T-cell (primary cell): ENCODE measurements around the gene ANKRD39. TPM values are rescaled to one million over a fixed set of nuclear protein-coding genes. Genes with fewer than 3 reads are reported as not detected.

Experiments
- ATAC-seq, 4 experiments: fragments of 200-7000 bp in 3 of 4; fragments of 150-1000 bp in 1 of 4; cut with Tn5 transposase; replicated peaks in 1 of 4; 1 replicate in 3 of 4; 2 replicates in 1 of 4; pipeline ENCODE4 v1.10.0; 2021; ENCODE audit warnings: moderate library complexity in 3 of 4, mild to moderate bottlenecking in 2 of 4, moderate number of reproducible peaks in 1 of 4
- CTCF ChIA-PET, 2 donors: fragments of 300-600 bp; sonication (Branson Sonifier 250); formaldehyde crosslinking; loops; one replicate each; lab custom pipeline; 2022; ENCODE audit warnings: antibody characterized with exemption in 2 of 2; lab: Charles Lee
- POLR2A ChIA-PET, 2 donors: fragments of 300-600 bp; sonication (Branson Sonifier 250); formaldehyde crosslinking; loops; one replicate each; lab custom pipeline; 2022; ENCODE audit warnings: antibody characterized with exemption in 2 of 2; lab: Charles Lee
- DNase-seq, 35 experiments: peaks; one replicate each; pipeline versions ENCODE4 v3.0.0 to v3.0.0-alpha.2; 2013 to 2023
- H3K27ac ChIP-seq: one replicate; pipeline ENCODE4 v1.5.1; 2013; ENCODE audit warnings: low read length
- H3K27me3 ChIP-seq, 2 experiments: replicated peaks in 1 of 2; 1 replicate in 1 of 2; 2 replicates in 1 of 2; pipeline versions ENCODE4 v1.6.1 to v1.7.0; 2013; ENCODE audit warnings: low read length in 1 of 2, mixed read lengths in 1 of 2; ENCODE audit not compliant: control insufficient read depth in 2 of 2, insufficient read depth in 2 of 2; ENCODE audit errors: extremely low read depth in 1 of 2
- H3K36me3 ChIP-seq, 2 donors: 1 replicate in 1 of 2; 2 replicates in 1 of 2; pipeline versions ENCODE4 v1.6.1 to v1.7.0; 2013; ENCODE audit warnings: low read length in 1 of 2; ENCODE audit not compliant: control insufficient read depth in 2 of 2, insufficient read depth in 1 of 2; ENCODE audit errors: extremely low read depth in 1 of 2
- H3K4me1 ChIP-seq, 2 experiments: 1 replicate in 1 of 2; 2 replicates in 1 of 2; pipeline versions ENCODE4 v1.6.1 to v1.7.0; 2013; ENCODE audit warnings: low read length in 2 of 2, mixed read lengths in 1 of 2; ENCODE audit not compliant: insufficient read depth in 2 of 2, control insufficient read depth in 1 of 2; ENCODE audit errors: extremely low read depth in 1 of 2
- H3K4me3 ChIP-seq, 2 donors: 1 replicate in 1 of 2; 2 replicates in 1 of 2; pipeline versions ENCODE4 v1.5.1 to v1.7.0; 2013; ENCODE audit warnings: mild to moderate bottlenecking in 2 of 2, low read length in 1 of 2, moderate library complexity in 1 of 2; ENCODE audit not compliant: control insufficient read depth in 1 of 2; ENCODE audit errors: extremely low read depth in 1 of 2
- H3K9me3 ChIP-seq: 2 replicates; pipeline ENCODE4 v1.7.0; 2013
- H3K27ac Mint-ChIP-seq, 2 donors: one replicate each; pipeline ENCODE4 v1.8.0; 2020 to 2021; ENCODE audit warnings: mild to moderate bottlenecking in 2 of 2, mixed read lengths in 2 of 2
- H3K27me3 Mint-ChIP-seq, 2 donors: one replicate each; pipeline ENCODE4 v1.8.0; 2021 to 2022; ENCODE audit warnings: mixed read lengths in 2 of 2
- H3K36me3 Mint-ChIP-seq: one replicate; pipeline ENCODE4 v1.8.0; 2021; ENCODE audit warnings: mixed read lengths
- H3K4me1 Mint-ChIP-seq, 3 donors: one replicate each; pipeline ENCODE4 v1.8.0; 2020 to 2022; ENCODE audit warnings: mixed read lengths in 3 of 3, mild to moderate bottlenecking in 1 of 3
- H3K4me3 Mint-ChIP-seq, 3 donors: one replicate each; pipeline ENCODE4 v1.8.0; 2020 to 2022; ENCODE audit warnings: mild to moderate bottlenecking in 3 of 3, mixed read lengths in 3 of 3, moderate library complexity in 3 of 3
- H3K9me3 Mint-ChIP-seq, 3 donors: one replicate each; pipeline ENCODE4 v1.8.0; 2020 to 2022; ENCODE audit warnings: mixed read lengths in 3 of 3
- WGBS: methylation state at CpG from one replicate; pipeline ENCODE4 v1.1.5; 2013; ENCODE audit warnings: missing lambda C conversion rate; ENCODE audit not compliant: insufficient coverage; 5-methylcytosine and 5-hydroxymethylcytosine counted together
- total RNA-seq, 35 experiments: library from RNA in 6 of 35; stranded (reverse) in 6 of 35; fragments of 120-200 nt in 1 of 35; gene quantifications; one replicate each; pipeline versions ENCODE4 v1.2.1 to v1.2.4 and lab custom pipeline; 2013 to 2026

ANKRD39 gene
- total RNA-seq, 5 donors from 2014 or later (not counting 1 experiment from before 2014, with no cell fraction given) = 16.9 to 25.0 (median 19.2) TPM

- ATAC-seq = no peak
- H3K9me3 ChIP-seq = no peaks in the 10 kb centered on the region
- H3K27me3 Mint-ChIP-seq = no peaks in the 10 kb centered on the region
- 87% methylated on average over 4 of the region's 9 CpGs for WGBS
- H3K4me3 Mint-ChIP-seq = no peak overlapping the region
- no peaks in the 10 kb centered on the region for H3K9me3 Mint-ChIP-seq
- H3K27ac Mint-ChIP-seq = no peak overlapping the region
- CTCF ChIA-PET = no interaction called here
- POLR2A ChIA-PET = no interaction called here
- peaks cover 0 to 6% of the 10 kb centered on the region in 2 experiments for H3K27me3 ChIP-seq
- no peak overlapping the region for H3K27ac ChIP-seq
- DNase-seq = no peak
- H3K4me3 ChIP-seq = no peak overlapping the region
- peaks cover 9 to 13% (median 11%) of the 10 kb centered on the region in 3 donors for H3K4me1 Mint-ChIP-seq
- peaks cover 3 to 7% of the 10 kb centered on the region in 2 experiments for H3K4me1 ChIP-seq
- H3K36me3 Mint-ChIP-seq = no peaks in the 10 kb centered on the region
- H3K36me3 ChIP-seq = no peaks in the 10 kb centered on the region
Measured at GRCh38 chr2:96883306-96883705, 25.5 kb upstream of the ANKRD39 start.

- no peak overlapping the region for H3K27ac Mint-ChIP-seq
- Histone ChIP-seq H3K27ac (no peak overlapping the region), H3K4me1 (peaks cover 0 to 3% of the 10 kb centered on the region in 2 experiments), H3K9me3 (no peaks in the 10 kb centered on the region), H3K36me3 (no peaks in the 10 kb centered on the region), H3K4me3 (no peak overlapping the region), H3K27me3 (peaks cover 0 to 6% of the 10 kb centered on the region in 2 experiments)
- H3K27me3 Mint-ChIP-seq = no peaks in the 10 kb centered on the region
- DNase-seq (no peak), ATAC-seq (no peak)
- ChIA-PET POLR2A (no interaction called here), CTCF (no interaction called here)
- H3K4me1 Mint-ChIP-seq = peaks cover 5 to 9% (median 7%) of the 10 kb centered on the region in 3 donors
- H3K4me3 Mint-ChIP-seq = no peak overlapping the region
- H3K36me3 Mint-ChIP-seq = no peaks in the 10 kb centered on the region
- 87% methylated on average over 8 of the region's 8 CpGs for WGBS
- H3K9me3 Mint-ChIP-seq = no peaks in the 10 kb centered on the region
Measured at GRCh38 chr2:96882906-96883305, 25.1 kb upstream of the ANKRD39 start.

GRCh38 chr2:96882230-96882629 lies 24.4 kb upstream of the ANKRD39 start:
- no peak for ATAC-seq
- POLR2A ChIA-PET = no interaction called here
- Histone ChIP-seq H3K36me3 (no peaks in the 10 kb centered on the region), H3K4me1 (no peaks in the 10 kb centered on the region), H3K27ac (no peak overlapping the region), H3K9me3 (no peaks in the 10 kb centered on the region), H3K4me3 (no peak overlapping the region), H3K27me3 (peaks cover 0 to 6% of the 10 kb centered on the region in 2 experiments)
- H3K27ac Mint-ChIP-seq = no peak overlapping the region
- no peaks in the 10 kb centered on the region for H3K9me3 Mint-ChIP-seq
- H3K4me1 Mint-ChIP-seq = peaks cover under 1 to 4% (median 2%) of the 10 kb centered on the region in 3 donors
- DNase-seq = no peak
- no peak overlapping the region for H3K4me3 Mint-ChIP-seq
- WGBS = 70% methylated on average over 7 of the region's 12 CpGs
- H3K27me3 Mint-ChIP-seq = no peaks in the 10 kb centered on the region
- no peaks in the 10 kb centered on the region for H3K36me3 Mint-ChIP-seq
- CTCF ChIA-PET = no interaction called here

GRCh38 chr2:96881349-96882195 lies 23.8 kb upstream of the ANKRD39 start:
- no CpG with 5 or more reads among the region's 10 CpGs for WGBS
- H3K36me3 Mint-ChIP-seq = no peaks in the 10 kb centered on the region
- Histone ChIP-seq H3K27me3 (peaks cover 0 to 6% of the 10 kb centered on the region in 2 experiments), H3K9me3 (no peaks in the 10 kb centered on the region), H3K4me1 (peaks cover 0 to 3% of the 10 kb centered on the region in 2 experiments), H3K4me3 (no peak overlapping the region), H3K27ac (no peak overlapping the region), H3K36me3 (no peaks in the 10 kb centered on the region)
- H3K27ac Mint-ChIP-seq = no peak overlapping the region
- CTCF ChIA-PET = no interaction called here
- POLR2A ChIA-PET = no interaction called here
- H3K4me1 Mint-ChIP-seq = peaks cover 0 to 3% (median 0%) of the 10 kb centered on the region in 3 donors
- no peaks in the 10 kb centered on the region for H3K27me3 Mint-ChIP-seq
- no peaks in the 10 kb centered on the region for H3K9me3 Mint-ChIP-seq
- DNase-seq (no peak), ATAC-seq (no peak)
- no peak overlapping the region for H3K4me3 Mint-ChIP-seq

GRCh38 chr2:96880891-96881273 lies 23.1 kb upstream of the ANKRD39 start:
- ATAC-seq (no peak), DNase-seq (no peak)
- Histone ChIP-seq H3K4me3 (no peak overlapping the region), H3K27me3 (peaks cover 0 to 6% of the 10 kb centered on the region in 2 experiments), H3K9me3 (no peaks in the 10 kb centered on the region), H3K36me3 (no peaks in the 10 kb centered on the region), H3K4me1 (peaks cover 0 to 7% of the 10 kb centered on the region in 2 experiments), H3K27ac (no peak overlapping the region)
- Mint-ChIP-seq H3K9me3 (no peaks in the 10 kb centered on the region), H3K27me3 (no peaks in the 10 kb centered on the region), H3K4me1 (no peaks in the 10 kb centered on the region), H3K4me3 (no peak overlapping the region), H3K36me3 (no peaks in the 10 kb centered on the region), H3K27ac (no peak overlapping the region)
- WGBS = 81% methylated on average over 5 of the region's 6 CpGs
- CTCF ChIA-PET = no interaction called here
- POLR2A ChIA-PET = no interaction called here

- no peaks in the 10 kb centered on the region for H3K9me3 Mint-ChIP-seq
- no peak overlapping the region for H3K4me3 Mint-ChIP-seq
- ChIA-PET POLR2A (no interaction called here), CTCF (no interaction called here)
- 86% methylated on average over 11 of the region's 18 CpGs for WGBS
- Histone ChIP-seq H3K9me3 (no peaks in the 10 kb centered on the region), H3K4me3 (no peak overlapping the region), H3K36me3 (no peaks in the 10 kb centered on the region), H3K4me1 (peaks cover 2 to 7% of the 10 kb centered on the region in 2 experiments), H3K27me3 (peaks cover 0 to 6% of the 10 kb centered on the region in 2 experiments), H3K27ac (no peak overlapping the region)
- no peaks in the 10 kb centered on the region for H3K27me3 Mint-ChIP-seq
- no peak overlapping the region for H3K27ac Mint-ChIP-seq
- DNase-seq = no peak
- H3K36me3 Mint-ChIP-seq = no peaks in the 10 kb centered on the region
- ATAC-seq = no peak
- peaks cover 0 to 8% (median 2%) of the 10 kb centered on the region in 3 donors for H3K4me1 Mint-ChIP-seq
Measured at GRCh38 chr2:96879545-96880040, 21.8 kb upstream of the ANKRD39 start.
